ENCODE results near the gene MYRF.

MYRF gene

GRCh38 chr11:61719978-61720377 is 32.5 kb upstream of the MYRF start:
- DNase-seq = no peak

GRCh38 chr11:61720597-61720996 is 31.8 kb upstream of the MYRF start:
- DNase-seq = no peak

- DNase-seq = no peak
These were observed 28.0 kb upstream of the MYRF start for GRCh38 chr11:61724437-61724836.

- no peak for DNase-seq
These were observed 26.6 kb upstream of the MYRF start for GRCh38 chr11:61725781-61726231.

GRCh38 chr11:61726775-61727174 is 25.7 kb upstream of the MYRF start:
- DNase-seq = no peak

GRCh38 chr11:61727401-61727811 is 25.0 kb upstream of the MYRF start:
- no peak for DNase-seq

GRCh38 chr11:61728066-61728939 is 24.1 kb upstream of the MYRF start:
- DNase-seq = no peak

- DNase-seq = no peak
These were observed 23.6 kb upstream of the MYRF start for GRCh38 chr11:61728940-61729219.

- DNase-seq = no peak
These were observed 22.0 kb upstream of the MYRF start for GRCh38 chr11:61730240-61730994.

- no peak for DNase-seq
These were observed 21.1 kb upstream of the MYRF start for GRCh38 chr11:61731211-61731951.

GRCh38 chr11:61731952-61732675 is 20.3 kb upstream of the MYRF start:
- DNase-seq = no peak

GRCh38 chr11:61732705-61733104 is 19.7 kb upstream of the MYRF start:
- DNase-seq = no peak

GRCh38 chr11:61733120-61733978 is 19.1 kb upstream of the MYRF start:
- peak; percentile 85 to 86 for DNase-seq

GRCh38 chr11:61734767-61735166 is 17.7 kb upstream of the MYRF start:
- DNase-seq = no peak

GRCh38 chr11:61735391-61735790 is 17.0 kb upstream of the MYRF start:
- DNase-seq = no peak

- no peak for DNase-seq
These were observed 16.1 kb upstream of the MYRF start for GRCh38 chr11:61736310-61736709.

GRCh38 chr11:61737131-61737530 is 15.3 kb upstream of the MYRF start:
- DNase-seq = no peak

- no peak for DNase-seq
These were observed 14.6 kb upstream of the MYRF start for GRCh38 chr11:61737636-61738386.

GRCh38 chr11:61738776-61739175 is 13.7 kb upstream of the MYRF start:
- no peak for DNase-seq

- no peak for DNase-seq
These were observed 13.0 kb upstream of the MYRF start for GRCh38 chr11:61739413-61739812.

GRCh38 chr11:61739966-61740365 is 12.5 kb upstream of the MYRF start:
- no peak for DNase-seq

Measured in CD4-positive, alpha-beta T cell treated with Interleukin-1 beta for 1 hour (primary cell).